Stimulated activated CD8-positive, alpha-beta memory T cell treated with anti-CD3 and anti-CD28 coated beads, Interleukin-7, amount 100 ng/mL, for 1 hour (primary cell): ENCODE measurements around the gene SOCS4.
"Not testable (repeated sequence)": the region's sequence is repeated elsewhere in the genome, so short reads cannot be mapped to it uniquely, and the experiment has no call there.

Source experiments
- DNase-seq, 2 donors: peaks; one replicate each; pipeline ENCODE4 v3.0.0-alpha.2; 2020; ENCODE audit warnings: low read depth in 2 of 2

Gene SOCS4

GRCh38 chr14:55052269-55052930 is 25.4 kb downstream of the SOCS4 start:
- DNase-seq, result no peak

GRCh38 chr14:55053018-55053417 is 26.0 kb downstream of the SOCS4 start:
- no peak for DNase-seq

- no peak for DNase-seq
Measured at GRCh38 chr14:55053500-55053899, 26.5 kb downstream of the SOCS4 start.

- no peak for DNase-seq
Measured at GRCh38 chr14:55054098-55054497, 27.1 kb downstream of the SOCS4 start.

GRCh38 chr14:55057919-55058318 is 30.9 kb downstream of the SOCS4 start:
- no peak for DNase-seq

GRCh38 chr14:55059333-55059732 is 32.3 kb downstream of the SOCS4 start:
- no peak for DNase-seq

GRCh38 chr14:55062517-55063351 is 35.7 kb downstream of the SOCS4 start:
- DNase-seq, result no peak

GRCh38 chr14:55064896-55065295 is 37.9 kb downstream of the SOCS4 start:
- DNase-seq, result not testable (repeated sequence)

GRCh38 chr14:55065411-55065810 is 38.4 kb downstream of the SOCS4 start:
- no peak for DNase-seq

- DNase-seq, result no peak
Measured at GRCh38 chr14:55066223-55066622, 39.2 kb downstream of the SOCS4 start.

- no peak for DNase-seq
Measured at GRCh38 chr14:55070981-55071411, 44.0 kb downstream of the SOCS4 start.

- no peak for DNase-seq
Measured at GRCh38 chr14:55071870-55072640, 45.0 kb downstream of the SOCS4 start.

GRCh38 chr14:55073856-55074255 is 46.8 kb downstream of the SOCS4 start:
- no peak for DNase-seq

- no peak for DNase-seq
Measured at GRCh38 chr14:55074662-55075061, 47.6 kb downstream of the SOCS4 start.

- DNase-seq, result no peak
Measured at GRCh38 chr14:55075628-55076175, 48.7 kb downstream of the SOCS4 start.

GRCh38 chr14:55077170-55078151 is 50.4 kb downstream of the SOCS4 start:
- no peak for DNase-seq

GRCh38 chr14:55079961-55080360 is 52.9 kb downstream of the SOCS4 start:
- not testable (repeated sequence) for DNase-seq

- no peak for DNase-seq
Measured at GRCh38 chr14:55084401-55085059, 57.5 kb downstream of the SOCS4 start.

- no peak for DNase-seq
Measured at GRCh38 chr14:55085060-55085660, 58.1 kb downstream of the SOCS4 start.

- DNase-seq, result no peak
Measured at GRCh38 chr14:55086938-55087337, 59.9 kb downstream of the SOCS4 start.
